HG03575 (cell line): ENCODE data around the gene OR13J1.

Source experiments
- ATAC-seq: cut with Tn5 transposase; IDR thresholded peaks from one replicate; pipeline ENCODE4 v1.9.1; 2021; ENCODE audit not compliant: unreplicated experiment, insufficient number of reproducible peaks, low FRiP score; ENCODE audit errors: extremely low read depth

OR13J1 gene

GRCh38 chr9:35841645-35841900 lies 28.6 kb downstream of the OR13J1 start:
- ATAC-seq: no peak

GRCh38 chr9:35840881-35841644 lies 29.1 kb downstream of the OR13J1 start:
- ATAC-seq: no peak

DNA sequence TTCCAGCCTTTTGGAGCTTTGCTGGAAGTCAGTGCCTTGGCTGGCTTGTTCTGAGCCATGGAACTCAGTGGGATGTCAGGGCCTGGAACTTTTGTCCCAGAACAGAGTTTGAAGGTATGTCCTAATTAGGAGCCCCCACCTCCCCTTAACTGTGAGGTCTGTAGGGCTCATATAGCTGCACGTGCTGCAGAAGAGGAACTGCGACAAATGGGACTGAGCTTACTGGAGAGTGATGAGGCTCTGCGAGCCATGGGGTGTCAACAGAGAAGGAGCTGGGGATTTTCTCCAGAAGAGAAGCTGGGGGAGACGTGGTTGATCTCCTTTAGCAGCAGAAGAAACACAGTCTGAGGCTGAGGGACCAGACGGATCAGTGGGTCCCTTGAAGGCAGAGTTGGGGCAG lies 30.3 kb downstream of the OR13J1 start:
- no peak for ATAC-seq

- ATAC-seq: no peak
These were observed 33.6 kb downstream of the OR13J1 start for GRCh38 chr9:35836595-35836994.

DNA sequence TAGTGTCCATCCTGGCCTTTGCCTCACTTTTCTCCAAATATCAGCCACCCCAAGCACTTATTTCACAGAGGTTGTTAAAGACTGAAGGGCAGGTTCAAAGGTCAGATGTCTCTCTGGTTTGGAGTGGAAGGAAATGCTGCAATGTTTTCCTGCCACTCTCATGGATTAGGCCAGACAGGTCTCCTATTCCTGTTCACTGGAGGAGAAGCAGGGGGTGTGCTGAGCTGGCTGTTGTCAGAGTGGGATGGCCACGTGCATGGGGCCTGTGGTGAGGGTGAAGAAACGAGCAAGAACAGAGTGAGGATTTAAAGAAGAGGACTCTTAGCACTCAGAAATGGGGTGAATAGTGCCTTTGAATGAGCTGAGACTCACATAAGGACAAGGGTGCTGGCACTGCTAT lies 34.4 kb downstream of the OR13J1 start:
- no peak for ATAC-seq

DNA sequence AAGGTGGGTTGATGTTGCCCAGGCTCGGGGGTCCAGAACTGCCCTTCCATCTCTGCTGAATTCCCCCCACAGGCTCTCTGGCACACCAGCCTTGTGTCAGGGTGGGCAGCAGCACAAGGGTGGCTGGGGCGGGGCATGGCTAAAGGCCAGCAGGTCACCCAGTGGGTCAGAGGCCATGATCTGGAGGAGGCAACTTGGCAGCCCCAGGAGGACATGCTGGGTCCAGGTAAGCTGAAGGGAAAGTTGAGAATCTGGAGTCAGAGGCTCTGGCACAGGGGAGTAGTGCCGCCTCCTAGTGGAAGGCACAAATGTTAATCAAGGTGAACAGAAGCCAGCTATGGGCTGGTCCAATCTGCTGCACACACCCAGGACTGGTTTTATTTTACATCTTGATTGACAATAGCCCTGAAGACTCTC lies 35.0 kb downstream of the OR13J1 start:
- no peak for ATAC-seq

GRCh38 chr9:35834260-35835215 lies 35.7 kb downstream of the OR13J1 start:
- no peak for ATAC-seq

GRCh38 chr9:35832814-35833213 lies 37.4 kb downstream of the OR13J1 start:
- no peak for ATAC-seq

DNA sequence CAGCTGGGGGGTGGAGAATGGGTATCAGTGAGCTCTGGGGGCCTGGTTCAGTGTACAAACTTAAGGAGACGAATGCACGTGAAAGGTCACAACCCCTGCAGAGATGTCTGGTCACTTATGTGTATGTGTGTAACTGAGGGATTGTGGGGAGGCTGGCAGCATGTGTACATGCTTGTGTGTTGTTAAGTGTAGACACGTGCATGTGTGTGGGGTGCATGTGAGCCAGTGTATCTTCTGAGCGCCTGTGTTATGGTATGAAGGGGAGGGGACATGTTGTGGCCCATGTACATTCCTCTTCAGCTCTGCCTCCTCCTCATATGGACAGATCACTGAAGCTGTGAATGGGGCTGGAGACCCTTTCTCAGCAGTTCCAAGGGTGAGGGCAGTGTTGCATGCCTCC lies 39.2 kb downstream of the OR13J1 start:
- no peak for ATAC-seq

DNA sequence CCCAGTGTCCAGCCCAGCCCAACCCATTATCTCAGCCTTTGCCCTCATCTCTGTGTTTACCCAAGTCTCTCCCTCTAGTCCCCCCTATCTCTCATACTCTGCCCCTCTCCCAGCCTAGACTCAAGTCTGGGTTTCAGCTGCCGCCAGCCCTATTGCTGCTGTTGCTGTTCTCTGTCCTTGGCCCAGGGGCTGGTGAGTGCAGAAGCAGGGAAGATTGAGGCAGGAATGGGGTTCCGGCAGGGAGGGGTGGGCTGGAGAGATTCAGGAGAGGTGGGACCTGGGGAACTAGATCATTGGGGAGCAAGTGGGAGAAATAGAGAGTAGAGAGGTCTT lies 40.5 kb downstream of the OR13J1 start:
- no peak for ATAC-seq

GRCh38 chr9:35829084-35829763 lies 41.0 kb downstream of the OR13J1 start, which contains the start of gene TMEM8B:
TSS of gene TMEM8B (plus strand) at chr9:35829228. CDS start at chr9:35829448, 220 bp downstream.
- ATAC-seq: no peak

DNA sequence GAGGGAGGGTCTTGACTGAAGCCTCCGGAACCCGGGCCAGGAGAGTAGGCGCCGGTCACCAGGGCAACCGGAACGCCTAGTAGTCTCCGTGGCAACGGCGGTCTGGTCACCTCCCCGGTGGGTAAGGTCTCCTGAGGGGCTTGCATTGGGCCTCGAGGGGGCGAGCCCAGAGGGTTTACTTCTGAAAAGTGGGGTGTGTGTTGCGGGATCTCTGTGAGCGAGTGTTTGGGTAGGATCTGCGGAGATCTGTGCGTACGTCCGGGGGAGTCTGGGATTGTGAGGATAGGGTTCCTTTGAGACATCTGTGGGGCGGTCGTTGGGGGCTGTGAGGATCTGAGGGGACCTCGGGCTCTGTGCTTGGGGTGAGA lies 41.5 kb downstream of the OR13J1 start, which contains the start of gene FAM221B:
Gene FAM221B (minus strand): TSS at position 17 of the 368 bp plus-strand sequence. CDS start 2,571 bp downstream, outside the sequence.
- no peak for ATAC-seq

GRCh38 chr9:35827486-35827885 lies 42.7 kb downstream of the OR13J1 start:
- ATAC-seq: no peak

GRCh38 chr9:35826071-35826701 lies 44.0 kb downstream of the OR13J1 start:
- ATAC-seq: no peak

DNA sequence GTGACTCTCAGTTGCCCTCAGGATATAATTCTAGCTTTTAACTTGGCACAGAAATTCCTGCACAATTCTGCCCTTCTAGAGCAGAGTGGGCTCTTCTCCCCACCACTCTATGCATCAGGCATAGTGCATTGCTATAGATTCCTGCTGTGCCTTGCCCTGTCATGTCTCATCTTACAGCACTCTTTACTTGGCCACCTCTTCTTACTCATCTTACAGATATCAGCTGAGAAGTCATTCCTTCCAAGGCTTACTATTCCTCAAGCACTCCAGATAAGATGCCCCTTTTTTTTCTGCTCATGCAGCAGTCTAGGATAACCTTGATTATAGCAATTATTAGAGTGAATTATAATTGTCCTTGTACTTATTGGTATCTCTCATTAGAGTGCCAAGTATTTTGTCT lies 47.3 kb downstream of the OR13J1 start:
- ATAC-seq: no peak

- ATAC-seq: no peak
These were observed 50.1 kb downstream of the OR13J1 start for GRCh38 chr9:35820076-35820475.
